Chondrocyte (in vitro differentiated cells): Measurements from ENCODE around the gene CREG2. TPM values are rescaled to one million over a fixed set of nuclear protein-coding genes. Genes with fewer than 3 reads are reported as not detected.

ENCODE experiments used
- DNase-seq: peaks from one replicate; pipeline ENCODE4 v3.0.0; 2021; ENCODE audit warnings: mixed read lengths, low spot score
- H3K27ac Mint-ChIP-seq: one replicate; pipeline ENCODE4 v1.8.0; 2021; ENCODE audit warnings: mild to moderate bottlenecking, moderate library complexity, mixed read lengths; ENCODE audit not compliant: unreplicated experiment
- H3K27me3 Mint-ChIP-seq: 2 replicates; pipeline ENCODE4 v1.8.0; 2021; ENCODE audit warnings: low read depth, mixed read lengths
- H3K36me3 Mint-ChIP-seq: 2 replicates; pipeline ENCODE4 v1.8.0; 2021; ENCODE audit warnings: low read depth, mixed read lengths
- H3K4me1 Mint-ChIP-seq: 2 replicates; pipeline ENCODE4 v1.8.0; 2021; ENCODE audit warnings: low read depth, mild to moderate bottlenecking, mixed read lengths
- H3K4me3 Mint-ChIP-seq: one replicate; pipeline ENCODE4 v1.8.0; 2021; ENCODE audit warnings: mild to moderate bottlenecking, moderate library complexity, mixed read lengths; ENCODE audit not compliant: unreplicated experiment
- H3K9me3 Mint-ChIP-seq: 2 replicates; pipeline ENCODE4 v1.8.0; 2021; ENCODE audit warnings: low read depth, mixed read lengths
- CTCF ChIP-seq: fragments of 200-600 bp; sonication (generic); IDR thresholded peaks from 2 replicates; pipeline ENCODE4 v1.5.0; 2021; ENCODE audit warnings: antibody characterized with exemption, mild to moderate bottlenecking, moderate library complexity
- total RNA-seq: library from RNA; stranded (reverse); gene quantifications from 3 replicates; pipeline ENCODE4 v1.2.1, GENCODE V29; 2021

Gene CREG2
- total RNA-seq, 1 donor from 2014 or later, result not detected

DNA sequence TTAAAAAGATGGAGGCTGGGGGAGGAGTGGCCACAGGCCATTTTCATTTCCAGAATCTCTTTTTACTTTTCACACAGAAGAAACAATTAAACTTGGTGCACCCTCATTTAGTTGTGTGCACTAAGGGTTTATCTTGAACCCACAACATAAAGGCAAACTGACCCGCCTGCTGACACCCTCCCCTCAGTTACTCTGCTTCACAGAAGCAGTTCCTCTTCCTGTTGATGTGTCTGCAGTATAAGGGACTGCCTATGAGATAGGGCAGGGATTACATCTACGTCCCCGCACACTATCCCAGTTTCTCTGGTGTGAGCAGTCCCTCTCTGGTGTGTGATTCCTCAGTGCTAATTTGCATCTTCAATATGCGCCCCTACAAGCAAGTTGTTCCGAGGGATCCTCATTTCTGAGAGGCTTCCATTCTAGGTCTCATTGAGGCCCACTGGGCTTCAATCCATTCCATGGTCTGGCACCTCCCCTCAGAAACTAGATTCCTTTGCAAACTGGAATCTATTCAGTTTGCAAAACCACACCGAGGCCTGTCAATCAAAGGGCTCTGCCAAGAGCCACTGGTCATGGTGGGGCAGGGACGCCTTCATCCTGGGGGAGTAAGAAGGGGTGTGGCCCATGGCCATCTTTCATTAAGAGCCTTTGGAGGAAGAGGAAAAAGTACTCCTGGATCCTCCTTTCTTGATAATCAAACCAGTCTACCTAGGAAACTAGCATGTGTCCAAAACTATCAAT is 12.3 kb downstream of the CREG2 start:
- DNase-seq, result no peak
- Mint-ChIP-seq H3K9me3 (no peaks in the 10 kb centered on the region), H3K27me3 (peaks cover 12% of the 10 kb centered on the region), H3K36me3 (no peaks in the 10 kb centered on the region), H3K27ac (no peak overlapping the region), H3K4me3 (no peak overlapping the region), H3K4me1 (no peaks in the 10 kb centered on the region)
- no peak for TF ChIP-seq CTCF

GRCh38 chr2:101372792-101373191 is 14.5 kb downstream of the CREG2 start:
- no peak for DNase-seq
- TF ChIP-seq CTCF, result no peak
- Mint-ChIP-seq H3K4me3 (no peak overlapping the region), H3K4me1 (no peaks in the 10 kb centered on the region), H3K36me3 (no peaks in the 10 kb centered on the region), H3K27ac (no peak overlapping the region), H3K27me3 (peaks cover 20% of the 10 kb centered on the region), H3K9me3 (no peaks in the 10 kb centered on the region)

- peaks cover 18% of the 10 kb centered on the region for H3K27me3 Mint-ChIP-seq
- DNase-seq, result no peak
- H3K36me3 Mint-ChIP-seq, result no peaks in the 10 kb centered on the region
- no peak overlapping the region for H3K4me3 Mint-ChIP-seq
- H3K9me3 Mint-ChIP-seq, result no peaks in the 10 kb centered on the region
- TF ChIP-seq CTCF, result no peak
- no peaks in the 10 kb centered on the region for H3K4me1 Mint-ChIP-seq
- no peak overlapping the region for H3K27ac Mint-ChIP-seq
These were observed 15.7 kb downstream of the CREG2 start for GRCh38 chr2:101371636-101372035.

DNA sequence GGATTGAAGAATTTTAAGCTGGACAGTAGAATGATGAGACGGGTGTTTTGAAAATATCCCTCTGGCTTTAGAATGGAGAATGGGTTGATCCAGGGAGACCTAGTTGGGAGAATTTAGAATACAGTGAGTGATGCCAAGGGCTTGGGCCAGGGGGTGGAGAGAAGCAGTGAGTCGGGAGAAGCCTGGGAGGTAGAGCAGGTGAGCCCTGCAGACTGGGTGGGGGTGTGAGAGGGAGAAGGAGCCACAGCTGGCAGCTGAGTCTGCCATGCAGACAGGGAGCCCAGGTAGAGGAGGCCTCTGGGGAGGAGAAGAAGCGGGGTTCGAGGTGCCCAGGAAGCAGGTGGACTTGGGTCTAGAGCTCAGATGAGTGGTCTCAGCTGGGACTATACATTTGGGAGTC is 18.2 kb downstream of the CREG2 start:
- H3K27me3 Mint-ChIP-seq, result peaks cover 34% of the 10 kb centered on the region
- no peak for DNase-seq
- H3K9me3 Mint-ChIP-seq, result no peaks in the 10 kb centered on the region
- no peaks in the 10 kb centered on the region for H3K4me1 Mint-ChIP-seq
- H3K27ac Mint-ChIP-seq, result no peak overlapping the region
- H3K36me3 Mint-ChIP-seq, result peaks cover 2% of the 10 kb centered on the region
- H3K4me3 Mint-ChIP-seq, result no peak overlapping the region
- TF ChIP-seq CTCF, result no peak

DNA sequence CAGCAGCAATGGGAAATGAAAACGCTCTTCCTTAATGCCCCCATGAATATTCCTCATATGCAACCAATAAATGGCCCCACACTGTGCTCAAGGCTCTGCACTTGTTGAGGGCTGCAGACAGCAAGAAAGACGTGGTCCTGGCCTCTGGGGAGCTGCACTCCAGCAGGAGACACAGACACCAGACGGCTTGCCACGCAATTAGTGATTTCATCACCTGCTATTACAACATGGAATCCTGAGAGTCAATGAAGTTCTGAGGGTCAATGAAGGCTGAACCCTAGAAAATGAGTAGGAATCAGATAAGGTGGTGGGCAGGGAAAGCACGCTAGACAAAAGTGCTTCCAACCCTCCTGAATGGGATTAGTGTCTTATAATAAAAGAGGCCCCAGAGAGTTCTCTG is 18.9 kb downstream of the CREG2 start:
- Mint-ChIP-seq H3K4me3 (no peak overlapping the region), H3K27me3 (peaks cover 35% of the 10 kb centered on the region), H3K9me3 (no peaks in the 10 kb centered on the region), H3K27ac (no peak overlapping the region), H3K36me3 (peaks cover 2% of the 10 kb centered on the region), H3K4me1 (no peaks in the 10 kb centered on the region)
- no peak for DNase-seq
- no peak for TF ChIP-seq CTCF
